ENCODE measurements around the gene FKBP5. TPM values are rescaled to one million over a fixed set of nuclear protein-coding genes. Genes with fewer than 3 reads are reported as not detected.

The FKBP5 gene
- total and polyA plus RNA-seq, 7 donors, result 52.9 to 326 (median 200) TPM

DNA sequence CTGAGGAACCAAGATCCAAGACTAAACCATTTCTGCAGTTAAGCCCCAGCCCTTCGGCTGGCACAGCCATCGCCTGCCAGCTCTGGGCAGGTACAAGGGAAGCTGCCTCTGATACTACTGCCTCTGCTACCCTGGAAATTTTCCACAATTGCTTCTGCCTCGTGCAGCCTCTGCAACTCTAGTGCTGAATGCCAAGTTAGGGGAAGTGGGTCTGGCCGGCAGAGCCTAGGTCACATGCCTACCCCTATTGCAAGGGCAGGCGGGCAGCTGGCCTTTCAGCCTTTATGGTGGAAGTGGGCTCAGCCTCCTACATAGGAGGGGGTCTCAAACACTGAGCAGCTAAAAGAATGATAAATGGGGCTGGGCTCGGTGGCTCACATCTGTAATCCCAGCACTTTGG lies 131.5 kb downstream of the FKBP5 start:
- Histone ChIP-seq H3K27me3 (no peaks in the 10 kb centered on the region), H3K9me3 (peaks cover 0 to 1% (median 0%) of the 10 kb centered on the region in 4 donors), H3K4me1 (no peaks in the 10 kb centered on the region), H3K36me3 (no peaks in the 10 kb centered on the region), H3K27ac (no peak overlapping the region), H3K4me3 (no peak overlapping the region)
- intact Hi-C loops (cut with DNase I), result no loop called here
- TF ChIP-seq EP300 (IDR thresholded peaks at IDR 0.05) (no peak), CTCF (IDR thresholded peaks at IDR 0.05) (no peak), POLR2AphosphoS5 (IDR thresholded peaks at IDR 0.05) (no peak), POLR2A (IDR thresholded peaks at IDR 0.05) (no peak)
- WGBS, 2 donors, result 71 to 78% methylated on average over 6 of the region's 6 CpGs
- no peak for DNase-seq

- 91 to 92% methylated on average over 4 of the region's 4 CpGs for WGBS, 2 donors
- TF ChIP-seq POLR2A (IDR thresholded peaks at IDR 0.05) (no peak), EP300 (IDR thresholded peaks at IDR 0.05) (no peak), POLR2AphosphoS5 (IDR thresholded peaks at IDR 0.05) (no peak), CTCF (IDR thresholded peaks at IDR 0.05) (no peak)
- no peak overlapping the region for H3K4me3 ChIP-seq
- intact Hi-C loops (cut with DNase I), result no loop called here
- no peak overlapping the region for H3K27ac ChIP-seq
- H3K9me3 ChIP-seq, result peaks cover 0 to 2% (median 0%) of the 10 kb centered on the region in 4 donors
- H3K36me3 ChIP-seq, result no peaks in the 10 kb centered on the region
- no peaks in the 10 kb centered on the region for H3K4me1 ChIP-seq
- no peak for DNase-seq
- H3K27me3 ChIP-seq, result no peaks in the 10 kb centered on the region
Observed at GRCh38 chr6:35554811-35555210, 133.9 kb downstream of the FKBP5 start.

- H3K36me3 ChIP-seq, result no peaks in the 10 kb centered on the region
- H3K4me1 ChIP-seq, result no peaks in the 10 kb centered on the region
- H3K4me3 ChIP-seq, result no peak overlapping the region
- H3K27ac ChIP-seq, result no peak overlapping the region
- intact Hi-C loops (cut with DNase I), result no loop called here
- H3K9me3 ChIP-seq, result peaks cover 0 to 2% (median 0%) of the 10 kb centered on the region in 4 donors
- TF ChIP-seq POLR2AphosphoS5 (IDR thresholded peaks at IDR 0.05) (no peak), EP300 (IDR thresholded peaks at IDR 0.05) (no peak), CTCF (IDR thresholded peaks at IDR 0.05) (no peak)
- 53 to 88% methylated on average over 6 of the region's 6 CpGs for WGBS, 2 donors
- H3K27me3 ChIP-seq, result peaks cover 0 to 4% (median 0%) of the 10 kb centered on the region in 3 donors
- no peak for DNase-seq
Observed at GRCh38 chr6:35553315-35553714, 135.4 kb downstream of the FKBP5 start.

DNA sequence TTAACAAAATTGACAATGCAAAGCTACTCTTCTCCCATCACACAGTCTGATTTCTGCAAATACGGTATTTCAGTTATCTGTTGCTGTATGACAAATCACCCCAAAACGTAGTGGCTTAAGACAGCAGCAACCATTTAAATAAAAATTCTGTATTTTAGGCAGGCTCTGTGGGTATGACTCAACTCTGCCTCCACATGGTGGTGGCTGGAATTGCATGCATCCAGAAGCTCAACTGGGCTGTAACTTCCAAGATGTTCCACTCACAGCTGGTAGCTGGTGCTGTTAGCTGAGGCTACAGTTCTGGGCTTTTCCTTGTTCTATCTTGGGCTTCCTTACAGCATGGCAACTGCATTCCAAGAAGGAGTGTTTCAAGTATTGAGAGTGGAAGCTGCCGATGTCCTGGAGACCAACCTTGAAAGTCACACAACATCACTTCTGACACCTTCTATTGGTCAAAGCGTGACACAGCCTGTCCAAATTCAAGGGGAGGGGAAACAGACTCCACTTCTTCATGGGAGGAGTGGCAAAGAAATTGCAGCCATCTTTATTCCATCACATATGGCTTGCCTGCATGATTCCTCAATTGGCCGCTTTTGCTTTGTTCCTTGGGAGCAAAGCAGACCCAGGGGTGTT lies 136.3 kb downstream of the FKBP5 start:
- Histone ChIP-seq H3K4me1 (no peaks in the 10 kb centered on the region), H3K27me3 (peaks cover 0 to 7% (median 0%) of the 10 kb centered on the region in 3 donors), H3K4me3 (no peak overlapping the region), H3K27ac (no peak overlapping the region), H3K36me3 (no peaks in the 10 kb centered on the region), H3K9me3 (peaks cover 0 to 2% (median 0%) of the 10 kb centered on the region in 4 donors)
- WGBS, 2 donors, result 66 to 71% methylated on average over 5 of the region's 5 CpGs
- no peak for TF ChIP-seq POLR2A (IDR thresholded peaks at IDR 0.05)
- TF ChIP-seq CTCF (IDR thresholded peaks at IDR 0.05), result peak; percentile 6 to 46 (median 32)
- no peak for TF ChIP-seq EP300 (IDR thresholded peaks at IDR 0.05)
- intact Hi-C loops (cut with DNase I), result no loop called here
- DNase-seq, result no peak

- no peak overlapping the region for H3K4me3 ChIP-seq
- H3K27ac ChIP-seq, result no peak overlapping the region
- no peak for DNase-seq
- H3K4me1 ChIP-seq, result no peaks in the 10 kb centered on the region
- peaks cover 0 to 2% (median 0%) of the 10 kb centered on the region in 4 donors for H3K9me3 ChIP-seq
- H3K36me3 ChIP-seq, result no peaks in the 10 kb centered on the region
- TF ChIP-seq EP300 (IDR thresholded peaks at IDR 0.05), result no peak
- TF ChIP-seq POLR2AphosphoS5 (IDR thresholded peaks at IDR 0.05), result no peak
- TF ChIP-seq CTCF (IDR thresholded peaks at IDR 0.05), result no peak
- TF ChIP-seq POLR2A (IDR thresholded peaks at IDR 0.05), result no peak
- 58 to 66% methylated on average over 1 of the region's 1 CpG for WGBS, 2 donors
- intact Hi-C loops (cut with DNase I), result no loop called here
- peaks cover 0 to 19% (median 0%) of the 10 kb centered on the region in 3 donors for H3K27me3 ChIP-seq
Observed at GRCh38 chr6:35550437-35550836, 138.3 kb downstream of the FKBP5 start.
